ENCODE measurements around the gene MAFG. TPM values are rescaled to one million over a fixed set of nuclear protein-coding genes. Genes with fewer than 3 reads are reported as not detected.

MAFG gene
- total RNA-seq, 6 donors from 2014 or later, result 23.0 to 46.4 (median 28.8) TPM

GRCh38 chr17:81904600-81905423, 22.7 kb downstream of the MAFG start:
- no peak overlapping the region for H3K27ac ChIP-seq
- H3K4me3 ChIP-seq, result no peak overlapping the region
- 94 to 100% methylated on average over 4 to 26 of the region's 28 CpGs for WGBS, 2 donors
- DNase-seq, result peak in 1 of 2 donors; percentile 74
- no peaks in the 10 kb centered on the region for H3K27me3 ChIP-seq
- H3K4me1 ChIP-seq, result peaks cover 12 to 25% (median 17%) of the 10 kb centered on the region in 4 donors
- H3K9me3 ChIP-seq, result no peaks in the 10 kb centered on the region
- TF ChIP-seq EP300 (IDR thresholded peaks at IDR 0.05), result no peak
- peaks cover 0 to 58% (median 44%) of the 10 kb centered on the region in 4 donors for H3K36me3 ChIP-seq
- ATAC-seq (ENCODE audit: low FRiP score in 2 of 2), result no peak

GRCh38 chr17:81903896-81904599, 23.5 kb downstream of the MAFG start:
- H3K36me3 ChIP-seq, result peaks cover 0 to 65% (median 49%) of the 10 kb centered on the region in 4 donors
- TF ChIP-seq POLR2AphosphoS5 (IDR thresholded peaks at IDR 0.05), result no peak
- no peak for TF ChIP-seq CTCF (IDR thresholded peaks at IDR 0.05)
- no peak for TF ChIP-seq POLR2A (IDR thresholded peaks at IDR 0.05)
- no peak for TF ChIP-seq EP300 (IDR thresholded peaks at IDR 0.05)

GRCh38 chr17:81903415-81903831, 24.1 kb downstream of the MAFG start:
- no peak overlapping the region for H3K27ac ChIP-seq
- no peak overlapping the region for H3K4me3 ChIP-seq
- peak in 1 of 2 donors; percentile 64 for DNase-seq
- H3K36me3 ChIP-seq, result peaks cover 2 to 72% (median 53%) of the 10 kb centered on the region in 4 donors
- peaks cover 12 to 22% (median 14%) of the 10 kb centered on the region in 4 donors for H3K4me1 ChIP-seq
- WGBS, 2 donors, result 95% methylated on average over 6 of the region's 10 CpGs; no CpG with 5 or more reads in 1 of the 2 donors
- no peak for ATAC-seq (ENCODE audit: low FRiP score in 2 of 2)
- no peaks in the 10 kb centered on the region for H3K9me3 ChIP-seq
- TF ChIP-seq EP300 (IDR thresholded peaks at IDR 0.05), result no peak
- TF ChIP-seq CTCF (IDR thresholded peaks at IDR 0.05), result no peak
- no peak for TF ChIP-seq POLR2AphosphoS5 (IDR thresholded peaks at IDR 0.05)
- no peak for TF ChIP-seq POLR2A (IDR thresholded peaks at IDR 0.05)
- H3K27me3 ChIP-seq, result no peaks in the 10 kb centered on the region

More at GRCh38 chr17:81903896-81904599, 23.5 kb downstream of the MAFG start:
- no peaks in the 10 kb centered on the region for H3K9me3 ChIP-seq
- H3K4me1 ChIP-seq, result peaks cover 12 to 22% (median 14%) of the 10 kb centered on the region in 4 donors
- 95 to 97% methylated on average over 19 to 20 of the region's 24 CpGs for WGBS, 2 donors
- H3K27me3 ChIP-seq, result no peaks in the 10 kb centered on the region
- no peak overlapping the region for H3K4me3 ChIP-seq
- ATAC-seq (ENCODE audit: low FRiP score in 2 of 2) (no peak), DNase-seq (peak in 1 of 2 donors; percentile 69)
- no peak overlapping the region for H3K27ac ChIP-seq

GRCh38 chr17:81902653-81903414, 24.7 kb downstream of the MAFG start:
- peak in 1 of 2 donors; percentile 84 for DNase-seq
- peaks cover 12 to 22% (median 14%) of the 10 kb centered on the region in 4 donors for H3K4me1 ChIP-seq

More at GRCh38 chr17:81902653-81903414, 24.7 kb downstream of the MAFG start:
- Histone ChIP-seq H3K9me3 (no peaks in the 10 kb centered on the region), H3K27ac (no peak overlapping the region), H3K4me3 (peak overlapping the region in 3 of 4 donors; percentile 38 to 46 (median 42)), H3K36me3 (peaks cover 6 to 73% (median 55%) of the 10 kb centered on the region in 4 donors), H3K27me3 (no peaks in the 10 kb centered on the region)
- ATAC-seq (ENCODE audit: low FRiP score in 2 of 2), result peak in 1 of 2 donors; percentile 1
- 40 to 45% methylated on average over 15 to 36 of the region's 47 CpGs for WGBS, 2 donors
- TF ChIP-seq CTCF (IDR thresholded peaks at IDR 0.05) (no peak), EP300 (IDR thresholded peaks at IDR 0.05) (no peak), POLR2A (IDR thresholded peaks at IDR 0.05) (no peak), POLR2AphosphoS5 (IDR thresholded peaks at IDR 0.05) (no peak)

Measured in upper lobe of left lung (tissue), 6 donors.